ENCODE measurements around the gene FER. TPM values are rescaled to one million over a fixed set of nuclear protein-coding genes. Genes with fewer than 3 reads are reported as not detected.
"Not testable (repeated sequence)": the region's sequence is repeated elsewhere in the genome, so short reads cannot be mapped to it uniquely, and the experiment has no call there.

Gene FER
- polyA plus RNA-seq, 1 donor (not counting 4 experiments of a cell fraction or from before 2014, with no cell fraction given): 17.1 TPM

- dilution Hi-C loops (cut with MboI; ENCODE audit: extremely low pct_ligation_motif_present, low sequenced_read_pairs): no loop called here
- Histone ChIP-seq H3K27ac (ENCODE audit: control insufficient read depth, insufficient read depth, low read length) (no peak overlapping the region), H3K36me3 (ENCODE audit: control insufficient read depth in 2 of 2, extremely low read depth in 1 of 2, insufficient read depth in 2 of 2, low read length in 2 of 2) (peaks cover 3 to 4% of the 10 kb centered on the region in 2 experiments), H3K9me1 (ENCODE audit: control insufficient read depth, extremely low read depth, insufficient read depth, low read length) (no peaks in the 10 kb centered on the region), H4K20me1 (ENCODE audit: control insufficient read depth, extremely low read depth, insufficient read depth, low read length) (no peaks in the 10 kb centered on the region), H2AFZ (ENCODE audit: control insufficient read depth, low read length) (no peak overlapping the region), H3K9me3 (ENCODE audit: control insufficient read depth, low read depth, low read length) (no peaks in the 10 kb centered on the region), H3K4me3 (ENCODE audit: control insufficient read depth in 2 of 3, extremely low read depth in 1 of 3, insufficient read depth in 2 of 3, low read depth in 1 of 3, low read length in 3 of 3) (no peak overlapping the region), H3K9ac (ENCODE audit: control insufficient read depth, extremely low read depth, insufficient read depth, low read length) (no peak overlapping the region), H3K79me2 (ENCODE audit: control insufficient read depth, insufficient read depth, low read length) (no peaks in the 10 kb centered on the region), H3K4me2 (ENCODE audit: control insufficient read depth, extremely low read depth, insufficient read depth, low read depth, low read length) (no peak overlapping the region), H3K27me3 (ENCODE audit: control insufficient read depth, extremely low read depth, insufficient read depth, low read length) (no peaks in the 10 kb centered on the region), H3K4me1 (ENCODE audit: control insufficient read depth, extremely low read depth, insufficient read depth, low read length) (no peaks in the 10 kb centered on the region)
- no peak for FAIRE-seq
- no peak for TF ChIP-seq CTCF (optimal IDR thresholded peaks at IDR 0.05 in 1 of 3, IDR thresholded peaks at IDR 0.05 in 1 of 3, conservative IDR thresholded peaks at IDR 0.05 in 1 of 3; ENCODE audit: extremely low read depth in 1 of 3, insufficient read depth in 2 of 3, low read length in 3 of 3)
- TF ChIP-seq EZH2 (IDR thresholded peaks at IDR 0.05; ENCODE audit: low read length): no peak
- no peak for DNase-seq (ENCODE audit: low read depth, low spot score)
Observed at GRCh38 chr5:109049565-109049964, 301.9 kb downstream of the FER start.

- H3K9me3 ChIP-seq (ENCODE audit: control insufficient read depth, low read depth, low read length); H3K9me1 ChIP-seq (ENCODE audit: control insufficient read depth, extremely low read depth, insufficient read depth, low read length); H3K79me2 ChIP-seq (ENCODE audit: control insufficient read depth, insufficient read depth, low read length); H3K27ac ChIP-seq (ENCODE audit: control insufficient read depth, insufficient read depth, low read length); H3K4me2 ChIP-seq (ENCODE audit: control insufficient read depth, extremely low read depth, insufficient read depth, low read depth, low read length); H2AFZ ChIP-seq (ENCODE audit: control insufficient read depth, low read length); H4K20me1 ChIP-seq (ENCODE audit: control insufficient read depth, extremely low read depth, insufficient read depth, low read length); H3K4me3 ChIP-seq (ENCODE audit: control insufficient read depth in 2 of 3, extremely low read depth in 1 of 3, insufficient read depth in 2 of 3, low read depth in 1 of 3, low read length in 3 of 3); dilution Hi-C loops (cut with MboI; ENCODE audit: extremely low pct_ligation_motif_present, low sequenced_read_pairs); H3K4me1 ChIP-seq (ENCODE audit: control insufficient read depth, extremely low read depth, insufficient read depth, low read length); FAIRE-seq; H3K36me3 ChIP-seq (ENCODE audit: control insufficient read depth in 2 of 2, extremely low read depth in 1 of 2, insufficient read depth in 2 of 2, low read length in 2 of 2); H3K9ac ChIP-seq (ENCODE audit: control insufficient read depth, extremely low read depth, insufficient read depth, low read length); H3K27me3 ChIP-seq (ENCODE audit: control insufficient read depth, extremely low read depth, insufficient read depth, low read length); DNase-seq (ENCODE audit: low read depth, low spot score): not testable (repeated sequence)
Observed at GRCh38 chr5:109050321-109050720, 302.6 kb downstream of the FER start.

GRCh38 chr5:109052216-109052615 lies 304.5 kb downstream of the FER start:
- H3K27ac ChIP-seq (ENCODE audit: control insufficient read depth, insufficient read depth, low read length); H3K36me3 ChIP-seq (ENCODE audit: control insufficient read depth in 2 of 2, extremely low read depth in 1 of 2, insufficient read depth in 2 of 2, low read length in 2 of 2); H2AFZ ChIP-seq (ENCODE audit: control insufficient read depth, low read length); H3K4me1 ChIP-seq (ENCODE audit: control insufficient read depth, extremely low read depth, insufficient read depth, low read length); H4K20me1 ChIP-seq (ENCODE audit: control insufficient read depth, extremely low read depth, insufficient read depth, low read length); H3K9ac ChIP-seq (ENCODE audit: control insufficient read depth, extremely low read depth, insufficient read depth, low read length); dilution Hi-C loops (cut with MboI; ENCODE audit: extremely low pct_ligation_motif_present, low sequenced_read_pairs); H3K9me1 ChIP-seq (ENCODE audit: control insufficient read depth, extremely low read depth, insufficient read depth, low read length); DNase-seq (ENCODE audit: low read depth, low spot score); H3K79me2 ChIP-seq (ENCODE audit: control insufficient read depth, insufficient read depth, low read length); H3K27me3 ChIP-seq (ENCODE audit: control insufficient read depth, extremely low read depth, insufficient read depth, low read length); H3K4me2 ChIP-seq (ENCODE audit: control insufficient read depth, extremely low read depth, insufficient read depth, low read depth, low read length); H3K4me3 ChIP-seq (ENCODE audit: control insufficient read depth in 2 of 3, extremely low read depth in 1 of 3, insufficient read depth in 2 of 3, low read depth in 1 of 3, low read length in 3 of 3); FAIRE-seq; H3K9me3 ChIP-seq (ENCODE audit: control insufficient read depth, low read depth, low read length): not testable (repeated sequence)

All from keratinocyte (primary cell).